ENCODE measurements around the gene TMEM45A.
"Not testable (repeated sequence)": the region's sequence is repeated elsewhere in the genome, so short reads cannot be mapped to it uniquely, and the experiment has no call there.

TMEM45A gene

GRCh38 chr3:100533176-100533575 lies 40.8 kb downstream of the TMEM45A start:
- DNase-seq (ENCODE audit: low read depth in 2 of 2), result no peak

GRCh38 chr3:100535610-100535943 lies 43.2 kb downstream of the TMEM45A start:
- DNase-seq (ENCODE audit: low read depth in 2 of 2), result no peak

- DNase-seq (ENCODE audit: low read depth in 2 of 2), result no peak
These were observed 43.7 kb downstream of the TMEM45A start for GRCh38 chr3:100536093-100536492.

- no peak for DNase-seq (ENCODE audit: low read depth in 2 of 2)
These were observed 45.4 kb downstream of the TMEM45A start for GRCh38 chr3:100537646-100538338.

GRCh38 chr3:100538339-100538706 lies 45.9 kb downstream of the TMEM45A start:
- DNase-seq (ENCODE audit: low read depth in 2 of 2), result no peak

GRCh38 chr3:100540791-100541334 lies 48.4 kb downstream of the TMEM45A start:
- DNase-seq (ENCODE audit: low read depth in 2 of 2), result no peak

- DNase-seq (ENCODE audit: low read depth in 2 of 2), result not testable (repeated sequence)
These were observed 49.0 kb downstream of the TMEM45A start for GRCh38 chr3:100541428-100541827.

- DNase-seq (ENCODE audit: low read depth in 2 of 2), result no peak
These were observed 53.0 kb downstream of the TMEM45A start for GRCh38 chr3:100545371-100545770.

- DNase-seq (ENCODE audit: low read depth in 2 of 2), result no peak
These were observed 53.8 kb downstream of the TMEM45A start for GRCh38 chr3:100546020-100546744.

- DNase-seq (ENCODE audit: low read depth in 2 of 2), result no peak
These were observed 55.6 kb downstream of the TMEM45A start for GRCh38 chr3:100548053-100548452.

- DNase-seq (ENCODE audit: low read depth in 2 of 2), result no peak
These were observed 61.4 kb downstream of the TMEM45A start for GRCh38 chr3:100553618-100554372.

GRCh38 chr3:100554373-100554676 lies 61.9 kb downstream of the TMEM45A start:
- DNase-seq (ENCODE audit: low read depth in 2 of 2), result no peak

GRCh38 chr3:100556673-100557310 lies 64.4 kb downstream of the TMEM45A start:
- DNase-seq (ENCODE audit: low read depth in 2 of 2), result no peak

- no peak for DNase-seq (ENCODE audit: low read depth in 2 of 2)
These were observed 65.8 kb downstream of the TMEM45A start for GRCh38 chr3:100558233-100558632.

- no peak for DNase-seq (ENCODE audit: low read depth in 2 of 2)
These were observed 68.0 kb downstream of the TMEM45A start for GRCh38 chr3:100560426-100560825.

GRCh38 chr3:100561459-100562158 lies 69.2 kb downstream of the TMEM45A start:
- DNase-seq (ENCODE audit: low read depth in 2 of 2), result no peak

- no peak for DNase-seq (ENCODE audit: low read depth in 2 of 2)
These were observed 69.9 kb downstream of the TMEM45A start for GRCh38 chr3:100562224-100562857.

GRCh38 chr3:100563228-100563627 lies 70.8 kb downstream of the TMEM45A start:
- DNase-seq (ENCODE audit: low read depth in 2 of 2), result no peak

- DNase-seq (ENCODE audit: low read depth in 2 of 2), result no peak
These were observed 71.3 kb downstream of the TMEM45A start for GRCh38 chr3:100563652-100564211.

GRCh38 chr3:100570811-100571210 lies 78.4 kb downstream of the TMEM45A start:
- no peak for DNase-seq (ENCODE audit: low read depth in 2 of 2)

GRCh38 chr3:100574536-100574935 lies 82.1 kb downstream of the TMEM45A start:
- no peak for DNase-seq (ENCODE audit: low read depth in 2 of 2)

All from stimulated activated CD4-positive, alpha-beta T cell treated with anti-CD3 and anti-CD28 coated beads, Interleukin-1b, Interleukin-23, amount 100 ng/mL, for 4 hours (primary cell).